ENCODE results near the gene FAM186B.

GRCh38 chr12:49587174-49587908, 18.1 kb downstream of the FAM186B start:
- TF ChIP-seq CTCF (conservative IDR thresholded peaks at IDR 0.05), result no peak
- TF ChIP-seq EZH2 (IDR thresholded peaks at IDR 0.05; ENCODE audit: low read depth), result no peak

Measured in PC-9 (cell line).